ENCODE results near the gene ADGRE2. TPM values are rescaled to one million over a fixed set of nuclear protein-coding genes. Genes with fewer than 3 reads are reported as not detected.
"Not testable (repeated sequence)": the region's sequence is repeated elsewhere in the genome, so short reads cannot be mapped to it uniquely, and the experiment has no call there.

ADGRE2 gene
- total and polyA plus RNA-seq, 4 donors, result 2.8 to 40.2 (median 14.9) TPM

GRCh38 chr19:14786421-14786851, 8.1 kb upstream of the ADGRE2 start:
- no peak overlapping the region for H3K4me3 ChIP-seq
- H3K27me3 ChIP-seq (ENCODE audit: control insufficient read depth in 3 of 3, insufficient read depth in 3 of 3, low read length in 2 of 3), result no peaks in the 10 kb centered on the region
- peaks cover 0 to 2% (median 0%) of the 10 kb centered on the region in 5 donors for H3K4me1 ChIP-seq (ENCODE audit: control insufficient read depth in 5 of 5, insufficient read depth in 5 of 5, low read length in 5 of 5)
- DNase-seq, result peak in 2 of 3 donors; percentile 6 to 19
- H3K9me3 ChIP-seq (ENCODE audit: control insufficient read depth in 4 of 4, insufficient read depth in 3 of 4, low read length in 3 of 4), result peaks cover 0 to 7% (median 0%) of the 10 kb centered on the region in 4 donors
- no peak overlapping the region for H3K9ac ChIP-seq (ENCODE audit: insufficient read depth in 1 of 2, low read length in 2 of 2)
- ATAC-seq (ENCODE audit: insufficient read depth, low FRiP score), result no peak
- 14 to 16% methylated on average over 18 of the region's 18 CpGs for WGBS, 2 donors
- peak; percentile 17 for TF ChIP-seq CTCF (IDR thresholded peaks at IDR 0.05; ENCODE audit: control extremely low read depth, extremely low read depth)
- no peaks in the 10 kb centered on the region for H3K36me3 ChIP-seq (ENCODE audit: control insufficient read depth in 4 of 4, insufficient read depth in 4 of 4, low read length in 4 of 4)
- no peak overlapping the region for H3K27ac ChIP-seq (ENCODE audit: low read depth in 1 of 2, low read length in 1 of 2)

- not testable (repeated sequence) for H3K4me3 ChIP-seq; H3K36me3 ChIP-seq (ENCODE audit: control insufficient read depth in 4 of 4, insufficient read depth in 4 of 4, low read length in 4 of 4); H3K27me3 ChIP-seq (ENCODE audit: control insufficient read depth in 3 of 3, insufficient read depth in 3 of 3, low read length in 2 of 3); H3K4me1 ChIP-seq (ENCODE audit: control insufficient read depth in 5 of 5, insufficient read depth in 5 of 5, low read length in 5 of 5); H3K9ac ChIP-seq (ENCODE audit: insufficient read depth in 1 of 2, low read length in 2 of 2); H3K9me3 ChIP-seq (ENCODE audit: control insufficient read depth in 4 of 4, insufficient read depth in 3 of 4, low read length in 3 of 4)
- peak overlapping the region in 1 of 2 donors; percentile 20 for H3K27ac ChIP-seq (ENCODE audit: low read depth in 1 of 2, low read length in 1 of 2)
- WGBS, 2 donors, result 41 to 44% methylated on average over 8 to 9 of the region's 11 CpGs
- DNase-seq (peak in 2 of 3 donors; percentile 2 to 14), ATAC-seq (ENCODE audit: insufficient read depth, low FRiP score) (peak; percentile 71)
Measured at GRCh38 chr19:14785102-14785793, 6.9 kb upstream of the ADGRE2 start.

DNA sequence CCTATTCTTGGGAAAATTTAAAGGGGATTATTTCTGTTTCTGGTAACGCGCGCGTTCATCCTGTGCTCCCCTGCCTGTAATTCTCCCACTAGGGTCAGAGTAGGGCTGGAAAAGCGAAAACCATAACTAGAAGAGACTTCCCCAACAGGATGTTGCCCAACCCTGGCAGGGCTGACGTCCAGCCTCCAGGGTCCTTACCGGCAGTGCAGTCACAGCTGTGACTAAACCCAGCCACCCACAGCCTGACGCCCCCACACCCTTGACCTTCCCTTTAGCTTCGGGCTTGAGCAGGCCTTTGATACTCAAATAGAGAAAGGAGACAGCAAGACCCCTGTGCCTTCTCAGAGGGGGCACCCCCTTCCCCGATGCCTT, 6.4 kb upstream of the ADGRE2 start:
- not testable (repeated sequence) for H3K27me3 ChIP-seq (ENCODE audit: control insufficient read depth in 3 of 3, insufficient read depth in 3 of 3, low read length in 2 of 3); H3K36me3 ChIP-seq (ENCODE audit: control insufficient read depth in 4 of 4, insufficient read depth in 4 of 4, low read length in 4 of 4); H3K9me3 ChIP-seq (ENCODE audit: control insufficient read depth in 4 of 4, insufficient read depth in 3 of 4, low read length in 3 of 4); H3K4me1 ChIP-seq (ENCODE audit: control insufficient read depth in 5 of 5, insufficient read depth in 5 of 5, low read length in 5 of 5); H3K9ac ChIP-seq (ENCODE audit: insufficient read depth in 1 of 2, low read length in 2 of 2); H3K4me3 ChIP-seq; H3K27ac ChIP-seq (ENCODE audit: low read depth in 1 of 2, low read length in 1 of 2)
- ATAC-seq (ENCODE audit: insufficient read depth, low FRiP score) (peak; percentile 70), DNase-seq (peak in 1 of 3 donors; percentile 15)
- WGBS, 2 donors, result 12 to 41% methylated on average over 9 of the region's 10 CpGs

DNA sequence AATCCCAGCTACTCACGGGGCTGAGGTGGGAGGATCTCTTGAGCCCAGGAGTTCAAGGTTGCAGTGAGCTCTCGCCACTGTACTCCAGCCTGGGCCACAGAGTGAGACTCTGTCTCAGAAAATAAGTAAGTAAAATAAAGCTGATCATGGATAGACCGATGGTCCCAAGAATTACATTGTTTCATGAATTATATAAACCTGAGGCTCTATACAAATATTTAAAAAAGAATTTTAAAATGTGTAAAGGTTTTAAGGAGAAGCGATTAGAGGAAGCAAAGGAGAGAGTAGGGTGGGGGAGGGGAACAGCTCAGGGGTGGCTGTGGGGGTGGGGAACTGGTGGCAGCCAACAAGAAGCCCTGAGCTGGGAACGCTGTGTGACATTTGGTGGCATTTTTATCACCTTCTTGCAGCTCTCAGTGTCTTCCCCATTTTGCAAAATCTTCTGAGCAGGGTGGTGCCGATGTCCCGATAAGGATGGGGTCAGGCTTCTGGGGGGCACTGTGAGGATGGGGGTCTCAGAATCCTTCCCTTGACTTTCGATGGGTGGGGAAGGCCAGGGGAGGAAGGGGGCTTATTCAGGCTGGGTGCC, 5.1 kb upstream of the ADGRE2 start:
- not testable (repeated sequence) for H3K4me3 ChIP-seq; ATAC-seq (ENCODE audit: insufficient read depth, low FRiP score); H3K9me3 ChIP-seq (ENCODE audit: control insufficient read depth in 4 of 4, insufficient read depth in 3 of 4, low read length in 3 of 4); H3K4me1 ChIP-seq (ENCODE audit: control insufficient read depth in 5 of 5, insufficient read depth in 5 of 5, low read length in 5 of 5); H3K27me3 ChIP-seq (ENCODE audit: control insufficient read depth in 3 of 3, insufficient read depth in 3 of 3, low read length in 2 of 3); H3K36me3 ChIP-seq (ENCODE audit: control insufficient read depth in 4 of 4, insufficient read depth in 4 of 4, low read length in 4 of 4); DNase-seq; H3K9ac ChIP-seq (ENCODE audit: insufficient read depth in 1 of 2, low read length in 2 of 2)
- peak overlapping the region in 1 of 2 donors; percentile 3 for H3K27ac ChIP-seq (ENCODE audit: low read depth in 1 of 2, low read length in 1 of 2)
- 33 to 58% methylated on average over 7 to 8 of the region's 8 CpGs for WGBS, 2 donors

All from lung (tissue), 12 donors.